Prostate gland (tissue), 2 donors: ENCODE measurements around the gene RPS6KA6. TPM values are rescaled to one million over a fixed set of nuclear protein-coding genes. Genes with fewer than 3 reads are reported as not detected.

Experiments
- DNase-seq: peaks from one replicate; pipeline ENCODE4 v3.0.0-alpha.2; 2019; ENCODE audit warnings: low spot score
- H3K27ac ChIP-seq, 2 donors: fragments of 200-600 bp; sonication (generic); 2 replicates each; pipeline ENCODE4 v1.5.1; 2017 to 2019
- H3K27me3 ChIP-seq: fragments of 200-600 bp; sonication (generic); replicated peaks from 2 replicates; pipeline ENCODE4 v1.5.1; 2019; ENCODE audit not compliant: insufficient read depth
- H3K36me3 ChIP-seq, 2 donors: fragments of 200-600 bp; sonication (generic); 1 replicate in 1 of 2; 2 replicates in 1 of 2; pipeline versions ENCODE4 v1.5.1 to v1.8.1; 2017 to 2019
- H3K4me1 ChIP-seq: fragments of 200-600 bp; sonication (generic); replicated peaks from 2 replicates; pipeline ENCODE4 v1.5.1; 2019
- H3K4me3 ChIP-seq, 2 donors: fragments of 200-600 bp; sonication (generic); 2 replicates each; pipeline ENCODE4 v1.5.1; 2017 to 2019
- H3K9me3 ChIP-seq: fragments of 200-600 bp; sonication (generic); 2 replicates; pipeline ENCODE4 v1.5.1; 2017
- POLR2A ChIP-seq: fragments of 450-650 bp; IDR thresholded peaks from one replicate; pipeline ENCODE4 v1.6.1; 2016; ENCODE audit warnings: antibody characterized with exemption, mild to moderate bottlenecking
- POLR2AphosphoS5 ChIP-seq: sonication (generic); formaldehyde crosslinking; IDR thresholded peaks from one replicate; pipeline ENCODE4 v1.6.1; 2017; ENCODE audit warnings: antibody characterized with exemption
- WGBS: methylation state at CpG from one replicate; pipeline ENCODE4 v1.1.5; 2018; 5-methylcytosine and 5-hydroxymethylcytosine counted together
- intact Hi-C: fragments of 100-400 bp; cut with DNase I; formaldehyde crosslinking; loops from one replicate; pipeline ENCODE4 v1.14.2; 2022
- total RNA-seq, 2 donors: library from RNA; depleted of rRNA; stranded (reverse); fragments of >200 nt; gene quantifications; one replicate each; pipeline ENCODE4 v1.1.0, GENCODE V29; 2016
- TF ChIP-seq, protein P1 (sequence below), 4 experiments: fragments of 200-600 bp in 2 of 4; fragments of 450-650 bp in 2 of 4; sonication (generic) in 2 of 4; IDR thresholded peaks; 1 replicate in 3 of 4; 2 replicates in 1 of 4; pipeline ENCODE4 v1.5.1; 2016 to 2019; ENCODE audit warnings: antibody characterized with exemption in 4 of 4, mild to moderate bottlenecking in 2 of 4, moderate library complexity in 2 of 4

The RPS6KA6 gene
- total RNA-seq, 2 donors from 2014 or later = 5.3 to 8.7 TPM

DNA sequence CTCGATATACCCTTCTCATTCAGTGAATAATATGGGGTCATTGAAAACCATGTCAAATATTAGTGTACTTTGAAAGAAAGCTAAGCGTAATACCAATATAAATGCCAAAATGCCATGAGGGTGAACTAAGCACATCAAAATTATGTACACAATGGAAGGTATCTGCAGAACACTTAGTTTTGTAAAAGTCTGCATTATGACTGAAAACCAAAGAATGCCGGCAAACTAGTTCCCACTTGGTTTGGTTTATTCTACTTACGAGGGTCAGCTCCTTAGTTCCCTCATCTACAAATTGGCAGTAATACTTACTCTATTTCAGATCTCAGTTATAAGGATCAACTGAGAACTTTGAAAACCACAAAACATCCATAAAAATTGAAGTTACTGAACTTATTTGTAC lies 27.3 kb downstream of the RPS6KA6 start:
- 55% methylated on average over 4 of the region's 4 CpGs for WGBS

DNA sequence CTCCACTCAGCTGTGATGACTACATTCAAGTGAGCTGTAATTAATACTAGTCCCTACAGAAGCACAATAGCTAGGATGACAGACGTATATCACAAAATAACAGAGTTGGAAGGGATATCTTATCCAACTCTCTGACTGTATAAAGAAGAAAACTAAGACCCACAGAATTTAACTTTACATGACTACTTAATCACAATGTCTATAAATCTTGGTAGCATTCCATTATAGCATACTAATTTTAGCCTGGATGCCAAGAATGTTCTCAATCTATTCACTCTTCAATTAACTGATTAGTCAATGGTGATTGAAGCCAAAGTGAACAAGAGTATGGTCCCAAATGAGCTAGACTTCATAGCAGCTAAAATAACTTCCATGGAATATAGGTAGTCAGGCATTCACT lies 31.2 kb downstream of the RPS6KA6 start:
- TF ChIP-seq POLR2A = no peak
- TF ChIP-seq, protein P1, sequence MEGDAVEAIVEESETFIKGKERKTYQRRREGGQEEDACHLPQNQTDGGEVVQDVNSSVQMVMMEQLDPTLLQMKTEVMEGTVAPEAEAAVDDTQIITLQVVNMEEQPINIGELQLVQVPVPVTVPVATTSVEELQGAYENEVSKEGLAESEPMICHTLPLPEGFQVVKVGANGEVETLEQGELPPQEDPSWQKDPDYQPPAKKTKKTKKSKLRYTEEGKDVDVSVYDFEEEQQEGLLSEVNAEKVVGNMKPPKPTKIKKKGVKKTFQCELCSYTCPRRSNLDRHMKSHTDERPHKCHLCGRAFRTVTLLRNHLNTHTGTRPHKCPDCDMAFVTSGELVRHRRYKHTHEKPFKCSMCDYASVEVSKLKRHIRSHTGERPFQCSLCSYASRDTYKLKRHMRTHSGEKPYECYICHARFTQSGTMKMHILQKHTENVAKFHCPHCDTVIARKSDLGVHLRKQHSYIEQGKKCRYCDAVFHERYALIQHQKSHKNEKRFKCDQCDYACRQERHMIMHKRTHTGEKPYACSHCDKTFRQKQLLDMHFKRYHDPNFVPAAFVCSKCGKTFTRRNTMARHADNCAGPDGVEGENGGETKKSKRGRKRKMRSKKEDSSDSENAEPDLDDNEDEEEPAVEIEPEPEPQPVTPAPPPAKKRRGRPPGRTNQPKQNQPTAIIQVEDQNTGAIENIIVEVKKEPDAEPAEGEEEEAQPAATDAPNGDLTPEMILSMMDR (IDR thresholded peaks at IDR 0.05) = no peak
- TF ChIP-seq POLR2AphosphoS5 = no peak
- 89% methylated on average over 1 of the region's 1 CpG for WGBS
- H3K36me3 ChIP-seq = no peaks in the 10 kb centered on the region

More for the DNA sequence above, 27.3 kb downstream of the RPS6KA6 start:
- Histone ChIP-seq H3K4me3 (no peak overlapping the region), H3K4me1 (no peaks in the 10 kb centered on the region), H3K36me3 (no peaks in the 10 kb centered on the region), H3K9me3 (no peaks in the 10 kb centered on the region), H3K27ac (no peak overlapping the region), H3K27me3 (no peaks in the 10 kb centered on the region)
- intact Hi-C loops = no loop called here
- TF ChIP-seq POLR2A = no peak
- TF ChIP-seq, protein P1 (IDR thresholded peaks at IDR 0.05) = no peak
- no peak for TF ChIP-seq POLR2AphosphoS5
- no peak for DNase-seq

DNA sequence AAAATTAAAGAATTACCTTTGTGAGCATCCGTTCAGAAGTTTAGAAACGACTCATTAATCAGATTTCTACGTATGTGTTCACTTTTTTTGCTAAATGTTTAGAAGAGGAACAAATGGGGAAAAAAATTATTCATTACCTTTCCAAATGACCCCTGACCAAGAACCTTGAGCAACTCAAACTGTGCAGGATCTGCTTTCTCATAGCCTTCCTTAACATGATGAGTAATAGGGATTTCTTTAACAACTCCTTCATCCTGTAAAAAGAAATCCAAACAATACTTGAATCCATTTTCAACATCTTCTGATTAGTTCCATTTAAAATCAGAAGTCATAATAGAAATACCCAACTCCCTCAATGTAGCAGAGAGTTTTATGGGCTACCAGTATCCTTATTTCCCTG lies 32.1 kb downstream of the RPS6KA6 start:
- Histone ChIP-seq H3K4me3 (no peak overlapping the region), H3K9me3 (no peaks in the 10 kb centered on the region), H3K27ac (no peak overlapping the region), H3K27me3 (no peaks in the 10 kb centered on the region), H3K36me3 (no peaks in the 10 kb centered on the region), H3K4me1 (no peaks in the 10 kb centered on the region)
- 95% methylated on average over 3 of the region's 3 CpGs for WGBS
- no peak for DNase-seq
- TF ChIP-seq, protein P1 (IDR thresholded peaks at IDR 0.05) = no peak
- TF ChIP-seq POLR2A = no peak
- TF ChIP-seq POLR2AphosphoS5 = no peak
- intact Hi-C loops = no loop called here

More for the DNA sequence above, 31.2 kb downstream of the RPS6KA6 start:
- H3K4me3 ChIP-seq = no peak overlapping the region
- H3K27me3 ChIP-seq = no peaks in the 10 kb centered on the region
- no peaks in the 10 kb centered on the region for H3K9me3 ChIP-seq
- intact Hi-C loops = no loop called here
- H3K4me1 ChIP-seq = no peaks in the 10 kb centered on the region
- no peak overlapping the region for H3K27ac ChIP-seq
- DNase-seq = no peak

DNA sequence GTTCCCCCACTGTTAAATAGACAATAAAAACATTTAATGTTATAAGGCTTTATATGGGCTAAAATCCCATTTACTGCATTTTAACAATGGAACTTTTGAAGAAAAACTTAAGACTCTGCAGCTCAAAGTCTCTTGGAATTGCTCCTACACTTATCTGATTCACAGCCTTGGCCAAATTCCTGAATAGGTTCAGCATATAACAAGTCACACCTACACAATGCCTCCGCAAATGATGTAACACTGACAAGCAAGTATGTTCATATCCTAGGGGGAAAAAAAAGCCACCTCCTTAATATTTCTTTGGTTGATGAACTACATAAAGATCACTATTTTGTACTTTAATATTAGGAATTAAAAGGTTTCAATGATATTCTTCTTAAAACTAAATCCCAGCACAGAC lies 34.5 kb downstream of the RPS6KA6 start:
- H3K4me1 ChIP-seq = no peaks in the 10 kb centered on the region
- intact Hi-C loops = no loop called here
- H3K27ac ChIP-seq = no peak overlapping the region
- TF ChIP-seq, protein P1 (IDR thresholded peaks at IDR 0.05) = no peak
- no peak for TF ChIP-seq POLR2A
- TF ChIP-seq POLR2AphosphoS5 = no peak
- H3K9me3 ChIP-seq = no peaks in the 10 kb centered on the region
- no peak for DNase-seq
- H3K27me3 ChIP-seq = no peaks in the 10 kb centered on the region
- WGBS = 59% methylated on average over 1 of the region's 1 CpG
- H3K4me3 ChIP-seq = no peak overlapping the region
- H3K36me3 ChIP-seq = no peaks in the 10 kb centered on the region

DNA sequence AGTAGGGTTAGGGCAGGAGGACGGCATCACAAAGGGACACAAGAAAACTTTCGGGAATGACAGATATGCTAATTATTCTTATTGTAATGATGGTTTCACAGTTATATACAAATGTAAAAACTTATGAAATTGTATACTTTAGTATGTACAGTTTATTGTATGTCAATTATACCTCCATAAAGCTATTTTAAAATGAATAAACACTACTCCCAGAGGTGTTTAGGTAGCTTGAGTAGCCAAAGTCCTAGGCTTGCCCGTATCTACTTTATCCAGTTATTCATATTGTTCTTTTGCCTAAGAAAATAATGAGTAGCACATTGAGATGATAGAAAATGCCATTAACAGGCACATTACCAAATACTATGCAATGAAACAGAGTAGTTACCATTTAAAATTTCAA lies 43.0 kb downstream of the RPS6KA6 start:
- intact Hi-C loops = no loop called here
- Histone ChIP-seq H3K9me3 (no peaks in the 10 kb centered on the region), H3K36me3 (no peaks in the 10 kb centered on the region), H3K27me3 (no peaks in the 10 kb centered on the region), H3K27ac (no peak overlapping the region), H3K4me3 (no peak overlapping the region), H3K4me1 (no peaks in the 10 kb centered on the region)
- TF ChIP-seq POLR2A = no peak
- TF ChIP-seq, protein P1 (IDR thresholded peaks at IDR 0.05) = no peak
- TF ChIP-seq POLR2AphosphoS5 = no peak
- no peak for DNase-seq
- 92% methylated on average over 3 of the region's 3 CpGs for WGBS
